OCI-LY1 (cell line): ENCODE measurements around the gene PCDHA1.

Experiments
- H2AFZ ChIP-seq: fragments of 200-600 bp; sonication (generic), shearing (Covaris generic); 2 replicates; pipeline ENCODE4 v1.6.0; 2014; ENCODE audit warnings: antibody characterized with exemption, mild to moderate bottlenecking, low read length
- H3F3A ChIP-seq: fragments of 200-600 bp; sonication (generic), shearing (Covaris generic); 2 replicates; pipeline ENCODE4 v1.6.0; 2014; ENCODE audit warnings: mild to moderate bottlenecking, antibody characterized with exemption, low read length, moderate library complexity; ENCODE audit not compliant: insufficient read depth
- H3K27ac ChIP-seq: fragments of 200-600 bp; sonication (generic); 2 replicates; pipeline ENCODE4 v1.5.1; 2014; ENCODE audit warnings: low read length, mixed run types, mild to moderate bottlenecking, low read depth; ENCODE audit not compliant: poor library complexity, severe bottlenecking
- H3K27me3 ChIP-seq: fragments of 200-600 bp; sonication (generic); 2 replicates; pipeline ENCODE4 v1.6.0; 2014; ENCODE audit warnings: antibody characterized with exemption, mild to moderate bottlenecking, low read length, moderate library complexity; ENCODE audit not compliant: insufficient read depth
- H3K36me3 ChIP-seq: fragments of 200-600 bp; sonication (generic); 2 replicates; pipeline ENCODE4 v1.6.1; 2014; ENCODE audit warnings: mild to moderate bottlenecking, antibody characterized with exemption, low read length, moderate library complexity, mixed read lengths; ENCODE audit not compliant: insufficient read depth
- H3K4me1 ChIP-seq: fragments of 200-600 bp; sonication (generic); 2 replicates; pipeline ENCODE4 v1.5.1; 2014; ENCODE audit warnings: mild to moderate bottlenecking, low read length, moderate library complexity; ENCODE audit not compliant: insufficient read depth, severe bottlenecking
- H3K4me2 ChIP-seq: fragments of 200-600 bp; sonication (generic), shearing (Covaris generic); 2 replicates; pipeline ENCODE4 v1.6.1; 2014; ENCODE audit warnings: low read length
- H3K4me3 ChIP-seq: fragments of 200-600 bp; sonication (generic); 2 replicates; pipeline ENCODE4 v1.5.1; 2014; ENCODE audit warnings: low read length, low read depth, mild to moderate bottlenecking, mixed read lengths; ENCODE audit not compliant: poor library complexity, severe bottlenecking
- H3K79me2 ChIP-seq: fragments of 200-600 bp; shearing (Covaris generic); 2 replicates; pipeline ENCODE4 v1.6.1; 2016; ENCODE audit warnings: mixed run types, low read length, mixed read lengths; ENCODE audit not compliant: insufficient read depth
- H3K9ac ChIP-seq: fragments of 200-600 bp; sonication (generic), shearing (Covaris generic); 2 replicates; pipeline ENCODE4 v1.6.1; 2014; ENCODE audit warnings: mild to moderate bottlenecking, low read length, mixed read lengths
- H3K9me2 ChIP-seq: fragments of 200-600 bp; sonication (generic), shearing (Covaris generic); 2 replicates; pipeline ENCODE4 v1.6.1; 2014; ENCODE audit warnings: low read depth, mild to moderate bottlenecking, low read length, mixed read lengths
- H3K9me3 ChIP-seq: fragments of 200-600 bp; shearing (Covaris generic); 2 replicates; pipeline ENCODE4 v1.6.1; 2014; ENCODE audit warnings: low read length, mixed read lengths
- H4K20me1 ChIP-seq: fragments of 200-600 bp; sonication (generic), shearing (Covaris generic); 2 replicates; pipeline ENCODE4 v1.6.0; 2016; ENCODE audit warnings: mild to moderate bottlenecking, low read length; ENCODE audit not compliant: insufficient read depth
- CTCF ChIP-seq: fragments of 200-600 bp; sonication (generic), shearing (Covaris generic); IDR thresholded peaks from 2 replicates; pipeline ENCODE4 v1.5.1; 2017; ENCODE audit warnings: mild to moderate bottlenecking, antibody characterized with exemption, low read length, moderate library complexity, mixed read lengths
- EZH2 ChIP-seq: fragments of 200-600 bp; sonication (generic), shearing (Covaris generic); IDR thresholded peaks from 2 replicates; pipeline ENCODE4 v1.8.0; 2017; ENCODE audit warnings: borderline replicate concordance, mixed run types, mild to moderate bottlenecking, antibody characterized with exemption, low read length, moderate library complexity, mixed read lengths

PCDHA1 gene

GRCh38 chr5:140877262-140877581, 91.3 kb downstream of the PCDHA1 start:
- Histone ChIP-seq H3K4me3 (no peak overlapping the region), H3K9me2 (no peaks in the 10 kb centered on the region), H3K9me3 (no peaks in the 10 kb centered on the region), H3K4me1 (no peaks in the 10 kb centered on the region), H3K27me3 (no peaks in the 10 kb centered on the region), H3K9ac (no peak overlapping the region), H3F3A (no peaks in the 10 kb centered on the region), H3K4me2 (no peak overlapping the region), H3K36me3 (no peaks in the 10 kb centered on the region), H3K79me2 (no peaks in the 10 kb centered on the region), H4K20me1 (no peaks in the 10 kb centered on the region), H3K27ac (no peak overlapping the region), H2AFZ (no peak overlapping the region)
- no peak for TF ChIP-seq CTCF

GRCh38 chr5:140881889-140882590, 96.1 kb downstream of the PCDHA1 start, which contains the start of gene PCDHA13:
PCDHA13 (plus strand) TSS chr5:140882124; CDS start chr5:140882269, 145 bp downstream.
- Histone ChIP-seq H3K4me1 (no peaks in the 10 kb centered on the region), H3K79me2 (no peaks in the 10 kb centered on the region), H3K36me3 (no peaks in the 10 kb centered on the region), H3K27ac (no peak within 1 kb of the TSS), H2AFZ (no peak within 1 kb of the TSS), H3K4me3 (no peak within 1 kb of the TSS), H3K9me3 (no peaks in the 10 kb centered on the region), H3K9ac (no peak within 1 kb of the TSS), H3K9me2 (no peaks in the 10 kb centered on the region), H4K20me1 (no peaks in the 10 kb centered on the region), H3F3A (no peaks in the 10 kb centered on the region), H3K27me3 (no peaks in the 10 kb centered on the region), H3K4me2 (no peak within 1 kb of the TSS)
- TF ChIP-seq EZH2 = no peak
- TF ChIP-seq CTCF = no peak

- Histone ChIP-seq H3K4me1 (no peaks in the 10 kb centered on the region), H3K9me3 (no peaks in the 10 kb centered on the region), H3K27me3 (no peaks in the 10 kb centered on the region), H2AFZ (no peak overlapping the region), H3K9me2 (no peaks in the 10 kb centered on the region), H4K20me1 (no peaks in the 10 kb centered on the region), H3K4me2 (no peak overlapping the region), H3K79me2 (no peaks in the 10 kb centered on the region), H3K4me3 (no peak overlapping the region), H3F3A (no peaks in the 10 kb centered on the region), H3K27ac (no peak overlapping the region), H3K36me3 (no peaks in the 10 kb centered on the region), H3K9ac (no peak overlapping the region)
- TF ChIP-seq EZH2 = no peak
- peak; percentile 22; the same call in 1 of the 2 replicates for TF ChIP-seq CTCF
These were observed 96.6 kb downstream of the PCDHA1 start for GRCh38 chr5:140882591-140882899.
